GM12801 (cell line): Measurements from ENCODE around the gene CRADD.

Experiments
- TF ChIP-seq, protein P1 (sequence below): IDR thresholded peaks from one replicate; pipeline ENCODE4 v1.5.1; 2011; ENCODE audit warnings: control low read depth; ENCODE audit not compliant: insufficient read length; ENCODE audit errors: extremely low read depth

The CRADD gene

DNA sequence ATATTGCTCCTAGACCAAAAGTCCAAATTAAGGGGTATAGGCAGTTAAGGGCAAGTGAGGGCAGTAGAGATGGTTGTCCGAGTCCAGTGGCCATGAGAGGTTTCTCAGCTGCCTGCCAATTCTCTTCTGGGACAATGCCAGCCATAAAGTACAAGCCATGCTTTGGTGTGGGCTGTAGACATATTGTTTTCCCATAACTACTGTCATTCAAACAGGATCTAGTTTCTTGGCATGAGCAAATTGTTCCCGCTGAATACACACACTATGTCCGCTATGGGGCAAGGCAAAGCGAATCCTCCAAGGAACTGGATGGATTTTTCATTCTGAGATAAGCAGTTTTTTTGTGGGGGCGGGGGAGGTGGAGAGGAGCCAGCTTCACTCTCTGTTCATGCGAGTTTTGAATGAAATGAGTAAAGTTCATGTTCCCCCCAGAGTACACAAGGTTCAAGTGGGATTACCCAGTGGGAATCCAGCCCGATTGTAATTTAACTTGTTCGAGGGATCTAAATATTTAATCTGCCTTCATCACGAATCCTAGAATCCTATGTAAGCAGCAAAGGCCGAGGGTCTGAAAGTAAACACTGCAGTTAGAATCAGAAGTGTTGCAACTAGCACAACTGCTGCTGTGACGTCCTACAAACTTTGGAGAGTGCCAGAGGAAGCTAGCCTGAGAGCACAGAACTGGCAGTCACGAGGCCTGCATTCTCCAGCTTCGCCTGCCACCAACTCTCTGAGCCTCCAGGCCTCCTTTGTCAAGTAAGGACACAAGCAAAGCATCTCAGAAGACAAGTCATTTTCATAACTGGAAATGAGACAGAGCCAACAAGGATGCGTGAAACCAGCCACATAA, 137.0 kb downstream of the CRADD start:
- TF ChIP-seq, protein P1, sequence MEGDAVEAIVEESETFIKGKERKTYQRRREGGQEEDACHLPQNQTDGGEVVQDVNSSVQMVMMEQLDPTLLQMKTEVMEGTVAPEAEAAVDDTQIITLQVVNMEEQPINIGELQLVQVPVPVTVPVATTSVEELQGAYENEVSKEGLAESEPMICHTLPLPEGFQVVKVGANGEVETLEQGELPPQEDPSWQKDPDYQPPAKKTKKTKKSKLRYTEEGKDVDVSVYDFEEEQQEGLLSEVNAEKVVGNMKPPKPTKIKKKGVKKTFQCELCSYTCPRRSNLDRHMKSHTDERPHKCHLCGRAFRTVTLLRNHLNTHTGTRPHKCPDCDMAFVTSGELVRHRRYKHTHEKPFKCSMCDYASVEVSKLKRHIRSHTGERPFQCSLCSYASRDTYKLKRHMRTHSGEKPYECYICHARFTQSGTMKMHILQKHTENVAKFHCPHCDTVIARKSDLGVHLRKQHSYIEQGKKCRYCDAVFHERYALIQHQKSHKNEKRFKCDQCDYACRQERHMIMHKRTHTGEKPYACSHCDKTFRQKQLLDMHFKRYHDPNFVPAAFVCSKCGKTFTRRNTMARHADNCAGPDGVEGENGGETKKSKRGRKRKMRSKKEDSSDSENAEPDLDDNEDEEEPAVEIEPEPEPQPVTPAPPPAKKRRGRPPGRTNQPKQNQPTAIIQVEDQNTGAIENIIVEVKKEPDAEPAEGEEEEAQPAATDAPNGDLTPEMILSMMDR, result no peak

DNA sequence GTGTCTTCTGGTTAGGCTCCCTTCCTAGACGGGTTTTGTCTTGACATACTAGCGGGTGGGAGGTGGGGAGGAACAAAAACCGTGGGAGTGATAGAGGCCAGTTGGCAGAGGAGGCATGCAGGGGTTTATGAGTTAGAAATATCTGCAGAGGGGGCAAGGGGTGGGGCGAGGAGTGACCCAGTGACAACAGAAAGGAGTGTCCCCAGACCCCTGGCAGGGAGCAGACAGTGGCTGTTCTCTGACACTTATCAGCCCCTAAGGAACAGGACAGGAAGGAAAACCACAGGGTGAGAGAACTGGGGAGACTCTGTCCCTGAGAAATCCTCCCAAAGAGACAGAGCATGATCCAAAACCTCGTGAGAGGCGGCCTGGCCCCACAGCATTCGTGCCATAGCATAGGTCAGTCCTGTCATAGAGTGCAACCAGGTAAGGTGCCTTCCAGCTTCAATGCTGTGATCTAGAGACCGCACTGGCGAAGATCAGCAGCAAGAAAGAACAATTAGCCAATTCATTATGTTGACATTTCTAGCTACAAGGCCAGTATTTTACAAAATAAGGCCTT, 141.4 kb downstream of the CRADD start:
- TF ChIP-seq, protein P1, result no peak

GRCh38 chr12:93819050-93819491, 141.9 kb downstream of the CRADD start:
- TF ChIP-seq, protein P1, result no peak

DNA sequence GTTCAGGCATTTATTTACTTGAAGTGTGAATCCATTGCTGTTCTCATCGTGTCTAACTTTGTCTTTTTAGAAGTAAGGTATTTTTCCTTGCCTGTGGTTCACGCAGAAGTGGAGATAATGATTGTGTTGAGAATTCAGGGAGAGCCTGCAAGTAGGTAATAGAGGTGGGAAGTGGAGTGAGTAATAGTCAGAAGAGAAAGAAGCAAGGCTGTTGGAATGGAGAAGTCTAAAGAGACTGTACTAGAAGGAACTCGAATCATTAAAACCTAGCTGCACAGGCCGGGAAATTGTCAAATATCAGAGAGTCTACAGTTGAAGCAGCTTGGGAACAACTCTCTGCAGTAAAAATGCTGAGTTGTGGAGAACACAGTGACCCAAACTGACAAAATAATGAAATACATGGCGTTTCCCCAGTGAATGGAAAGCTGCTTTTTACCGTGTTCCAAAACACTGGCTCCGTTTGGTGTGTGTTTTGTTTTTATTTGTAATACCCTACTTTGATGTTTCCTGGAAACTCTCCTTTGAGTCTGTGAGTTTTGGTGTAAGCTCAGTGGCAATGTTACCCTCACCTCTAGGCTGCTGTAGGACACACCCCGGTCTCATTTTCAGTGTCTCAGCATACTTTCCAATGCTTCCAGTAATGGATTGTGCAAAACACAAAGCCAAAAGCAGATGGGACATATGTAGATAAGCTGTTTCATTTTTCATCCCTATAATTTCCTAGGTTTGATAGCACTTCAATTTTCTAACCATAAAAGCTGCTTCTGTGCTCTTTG, 146.6 kb downstream of the CRADD start:
- TF ChIP-seq, protein P1, result no peak

DNA sequence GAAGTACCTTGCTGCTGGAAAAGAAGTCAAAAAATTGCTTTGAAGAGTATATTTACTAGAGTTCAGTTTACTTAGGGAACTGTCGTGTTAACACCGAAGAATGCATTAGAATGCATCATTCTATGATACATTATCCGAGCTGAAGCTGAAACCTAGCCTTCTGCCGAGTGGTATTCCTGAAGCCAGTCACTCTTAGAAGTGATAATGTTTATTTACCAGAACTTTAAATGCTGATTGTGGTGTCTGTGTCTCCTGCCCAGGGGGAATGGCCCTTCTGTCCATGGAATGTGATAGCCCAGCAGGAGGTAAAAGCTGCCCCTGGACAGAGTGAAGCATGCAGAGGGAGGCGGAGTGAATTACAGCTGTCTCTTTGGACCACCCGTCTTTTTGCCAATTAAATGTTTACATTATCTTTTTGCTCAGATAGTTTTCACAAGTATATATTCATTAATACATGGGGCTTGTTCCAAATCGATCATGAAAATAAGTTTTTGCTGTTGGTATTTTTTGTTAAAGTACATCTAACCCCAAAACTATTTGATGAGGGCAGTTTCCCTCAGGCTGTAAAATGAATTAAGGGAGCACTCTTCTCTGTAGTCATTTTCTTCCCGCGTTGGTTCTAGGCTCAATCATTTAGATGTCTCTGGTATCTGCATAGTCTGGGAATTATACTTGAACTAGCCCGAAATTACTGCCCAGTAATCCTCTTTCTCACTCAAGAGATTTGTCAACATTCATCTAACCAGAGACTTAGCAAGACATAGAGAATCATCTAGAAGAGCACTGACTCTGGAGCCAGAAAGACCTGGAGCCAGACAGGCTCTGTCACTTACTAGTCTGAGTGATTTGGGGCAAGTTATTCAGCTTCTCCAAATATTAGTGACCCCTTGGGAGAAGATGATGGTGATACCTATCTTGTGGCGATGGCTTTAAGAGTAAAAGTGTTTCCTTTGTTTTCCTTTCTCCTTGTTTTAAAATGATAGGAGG, 147.6 kb downstream of the CRADD start:
- TF ChIP-seq, protein P1, result no peak

GRCh38 chr12:93825501-93825888, 148.3 kb downstream of the CRADD start:
- TF ChIP-seq, protein P1, result no peak
